ENCODE measurements around the gene CDK5R2.

Gene CDK5R2

GRCh38 chr2:219002395-219003266 lies 43.2 kb downstream of the CDK5R2 start:
- Histone ChIP-seq H3K36me3 (ENCODE audit: control insufficient read depth in 4 of 4, insufficient read depth in 4 of 4, low read length in 3 of 4) (no peaks in the 10 kb centered on the region), H3K9me3 (ENCODE audit: control extremely low read depth in 1 of 5, control insufficient read depth in 4 of 5, insufficient read depth in 2 of 5, low read depth in 1 of 5, low read length in 4 of 5) (no peaks in the 10 kb centered on the region), H3K4me1 (ENCODE audit: control extremely low read depth in 1 of 4, control insufficient read depth in 4 of 4, insufficient read depth in 4 of 4, low read length in 3 of 4) (peaks cover 0 to 23% (median 14%) of the 10 kb centered on the region in 4 experiments), H3K4me3 (ENCODE audit: control insufficient read depth in 1 of 7, extremely low read depth in 1 of 7, insufficient read depth in 4 of 7, low read depth in 2 of 7, low read length in 6 of 7) (peak overlapping the region in 2 of 7 experiments; percentile 60 to 66), H3K27ac (ENCODE audit: insufficient read depth in 1 of 2, low read depth in 1 of 2, low read length in 2 of 2, poor library complexity in 1 of 2, severe bottlenecking in 2 of 2) (no peak overlapping the region), H3K27me3 (replicated peaks in 2 of 5; ENCODE audit: control insufficient read depth in 4 of 5, insufficient read depth in 5 of 5, low read length in 4 of 5) (peaks cover 0 to 98% (median 48%) of the 10 kb centered on the region in 5 experiments)
- POLR2A ChIA-PET = no interaction called here
- CTCF ChIA-PET = interaction anchor here (0.6 to 5.2 kb wide), 15 partner anchors 10 to 151 kb away, joined by 3 to 16 read pairs (median 3); no protein-coding TSS in a partner anchor
- 4% methylated on average over 65 of the region's 72 CpGs for WGBS (ENCODE audit: insufficient coverage)
- peak; percentile 53 to 75 (median 74) for DNase-seq

- peaks cover 2 to 94% (median 45%) of the 10 kb centered on the region in 5 experiments for H3K27me3 ChIP-seq (replicated peaks in 2 of 5; ENCODE audit: control insufficient read depth in 4 of 5, insufficient read depth in 5 of 5, low read length in 4 of 5)
- no peaks in the 10 kb centered on the region for H3K9me3 ChIP-seq (ENCODE audit: control extremely low read depth in 1 of 5, control insufficient read depth in 4 of 5, insufficient read depth in 2 of 5, low read depth in 1 of 5, low read length in 4 of 5)
- 8% methylated on average over 19 of the region's 20 CpGs for WGBS (ENCODE audit: insufficient coverage)
- no peak for DNase-seq
- ChIA-PET POLR2A (no interaction called here), CTCF (interaction anchor here (0.6 to 5.2 kb wide), 12 partner anchors 8 to 150 kb away, joined by 3 to 16 read pairs (median 4); no protein-coding TSS in a partner anchor)
- peaks cover 0 to 23% (median 14%) of the 10 kb centered on the region in 4 experiments for H3K4me1 ChIP-seq (ENCODE audit: control extremely low read depth in 1 of 4, control insufficient read depth in 4 of 4, insufficient read depth in 4 of 4, low read length in 3 of 4)
- H3K4me3 ChIP-seq (ENCODE audit: control insufficient read depth in 1 of 7, extremely low read depth in 1 of 7, insufficient read depth in 4 of 7, low read depth in 2 of 7, low read length in 6 of 7) = peak overlapping the region in 1 of 7 experiments; percentile 60
- H3K36me3 ChIP-seq (ENCODE audit: control insufficient read depth in 4 of 4, insufficient read depth in 4 of 4, low read length in 3 of 4) = no peaks in the 10 kb centered on the region
- no peak overlapping the region for H3K27ac ChIP-seq (ENCODE audit: insufficient read depth in 1 of 2, low read depth in 1 of 2, low read length in 2 of 2, poor library complexity in 1 of 2, severe bottlenecking in 2 of 2)
These were observed 43.8 kb downstream of the CDK5R2 start for GRCh38 chr2:219003267-219003634.

- Histone ChIP-seq H3K4me3 (ENCODE audit: control insufficient read depth in 1 of 7, extremely low read depth in 1 of 7, insufficient read depth in 4 of 7, low read depth in 2 of 7, low read length in 6 of 7) (no peak overlapping the region), H3K27ac (ENCODE audit: insufficient read depth in 1 of 2, low read depth in 1 of 2, low read length in 2 of 2, poor library complexity in 1 of 2, severe bottlenecking in 2 of 2) (no peak overlapping the region), H3K36me3 (ENCODE audit: control insufficient read depth in 4 of 4, insufficient read depth in 4 of 4, low read length in 3 of 4) (no peaks in the 10 kb centered on the region), H3K4me1 (ENCODE audit: control extremely low read depth in 1 of 4, control insufficient read depth in 4 of 4, insufficient read depth in 4 of 4, low read length in 3 of 4) (peaks cover 0 to 23% (median 14%) of the 10 kb centered on the region in 4 experiments), H3K9me3 (ENCODE audit: control extremely low read depth in 1 of 5, control insufficient read depth in 4 of 5, insufficient read depth in 2 of 5, low read depth in 1 of 5, low read length in 4 of 5) (no peaks in the 10 kb centered on the region), H3K27me3 (replicated peaks in 2 of 5; ENCODE audit: control insufficient read depth in 4 of 5, insufficient read depth in 5 of 5, low read length in 4 of 5) (peaks cover 2 to 94% (median 40%) of the 10 kb centered on the region in 5 experiments)
- ChIA-PET CTCF (interaction anchor here (0.9 to 5.2 kb wide), 9 partner anchors 9 to 128 kb away, joined by 3 to 16 read pairs (median 4); no protein-coding TSS in a partner anchor), POLR2A (no interaction called here)
- WGBS (ENCODE audit: insufficient coverage) = 93% methylated on average over 3 of the region's 3 CpGs
- no peak for DNase-seq
These were observed 44.5 kb downstream of the CDK5R2 start for GRCh38 chr2:219003979-219004378.

GRCh38 chr2:219009294-219009693 lies 49.8 kb downstream of the CDK5R2 start:
- no CpG with 5 or more reads among the region's 2 CpGs for WGBS (ENCODE audit: insufficient coverage)
- H3K27me3 ChIP-seq (replicated peaks in 2 of 5; ENCODE audit: control insufficient read depth in 4 of 5, insufficient read depth in 5 of 5, low read length in 4 of 5) = peaks cover 4 to 52% (median 15%) of the 10 kb centered on the region in 5 experiments
- H3K36me3 ChIP-seq (ENCODE audit: control insufficient read depth in 4 of 4, insufficient read depth in 4 of 4, low read length in 3 of 4) = no peaks in the 10 kb centered on the region
- ChIA-PET POLR2A (no interaction called here), CTCF (interaction anchor here (0.7 to 7.7 kb wide), 7 partner anchors 10 to 145 kb away, joined by 3 to 57 read pairs (median 11); no protein-coding TSS in a partner anchor)
- DNase-seq = no peak
- H3K4me3 ChIP-seq (ENCODE audit: control insufficient read depth in 1 of 7, extremely low read depth in 1 of 7, insufficient read depth in 4 of 7, low read depth in 2 of 7, low read length in 6 of 7) = no peak overlapping the region
- H3K27ac ChIP-seq (ENCODE audit: insufficient read depth in 1 of 2, low read depth in 1 of 2, low read length in 2 of 2, poor library complexity in 1 of 2, severe bottlenecking in 2 of 2) = no peak overlapping the region
- H3K9me3 ChIP-seq (ENCODE audit: control extremely low read depth in 1 of 5, control insufficient read depth in 4 of 5, insufficient read depth in 2 of 5, low read depth in 1 of 5, low read length in 4 of 5) = peaks cover 0 to 4% (median 0%) of the 10 kb centered on the region in 5 experiments
- H3K4me1 ChIP-seq (ENCODE audit: control extremely low read depth in 1 of 4, control insufficient read depth in 4 of 4, insufficient read depth in 4 of 4, low read length in 3 of 4) = no peaks in the 10 kb centered on the region

- ChIA-PET POLR2A (no interaction called here), CTCF (interaction anchor here (0.7 to 7.7 kb wide), 9 partner anchors 9 to 144 kb away, joined by 3 to 57 read pairs (median 5); no protein-coding TSS in a partner anchor)
- Histone ChIP-seq H3K36me3 (ENCODE audit: control insufficient read depth in 4 of 4, insufficient read depth in 4 of 4, low read length in 3 of 4) (no peaks in the 10 kb centered on the region), H3K27me3 (replicated peaks in 2 of 5; ENCODE audit: control insufficient read depth in 4 of 5, insufficient read depth in 5 of 5, low read length in 4 of 5) (peaks cover 7 to 43% (median 12%) of the 10 kb centered on the region in 5 experiments), H3K4me3 (ENCODE audit: control insufficient read depth in 1 of 7, extremely low read depth in 1 of 7, insufficient read depth in 4 of 7, low read depth in 2 of 7, low read length in 6 of 7) (no peak overlapping the region), H3K27ac (ENCODE audit: insufficient read depth in 1 of 2, low read depth in 1 of 2, low read length in 2 of 2, poor library complexity in 1 of 2, severe bottlenecking in 2 of 2) (no peak overlapping the region), H3K4me1 (ENCODE audit: control extremely low read depth in 1 of 4, control insufficient read depth in 4 of 4, insufficient read depth in 4 of 4, low read length in 3 of 4) (no peaks in the 10 kb centered on the region), H3K9me3 (ENCODE audit: control extremely low read depth in 1 of 5, control insufficient read depth in 4 of 5, insufficient read depth in 2 of 5, low read depth in 1 of 5, low read length in 4 of 5) (peaks cover 0 to 4% (median 0%) of the 10 kb centered on the region in 5 experiments)
- peak in 1 of 3 donors; percentile 45 for DNase-seq
- WGBS (ENCODE audit: insufficient coverage) = 70% methylated on average over 2 of the region's 6 CpGs
These were observed 50.8 kb downstream of the CDK5R2 start for GRCh38 chr2:219010162-219010756.

GRCh38 chr2:219010873-219011272 lies 51.4 kb downstream of the CDK5R2 start:
- H3K36me3 ChIP-seq (ENCODE audit: control insufficient read depth in 4 of 4, insufficient read depth in 4 of 4, low read length in 3 of 4) = no peaks in the 10 kb centered on the region
- no peak for DNase-seq
- 86% methylated on average over 2 of the region's 5 CpGs for WGBS (ENCODE audit: insufficient coverage)
- peaks cover 0 to 4% (median 0%) of the 10 kb centered on the region in 5 experiments for H3K9me3 ChIP-seq (ENCODE audit: control extremely low read depth in 1 of 5, control insufficient read depth in 4 of 5, insufficient read depth in 2 of 5, low read depth in 1 of 5, low read length in 4 of 5)
- POLR2A ChIA-PET = no interaction called here
- CTCF ChIA-PET = interaction anchor here (0.8 to 7.7 kb wide), 6 partner anchors 9 to 143 kb away, joined by 3 to 57 read pairs (median 6); no protein-coding TSS in a partner anchor
- no peaks in the 10 kb centered on the region for H3K4me1 ChIP-seq (ENCODE audit: control extremely low read depth in 1 of 4, control insufficient read depth in 4 of 4, insufficient read depth in 4 of 4, low read length in 3 of 4)
- H3K27ac ChIP-seq (ENCODE audit: insufficient read depth in 1 of 2, low read depth in 1 of 2, low read length in 2 of 2, poor library complexity in 1 of 2, severe bottlenecking in 2 of 2) = no peak overlapping the region
- no peak overlapping the region for H3K4me3 ChIP-seq (ENCODE audit: control insufficient read depth in 1 of 7, extremely low read depth in 1 of 7, insufficient read depth in 4 of 7, low read depth in 2 of 7, low read length in 6 of 7)
- H3K27me3 ChIP-seq (replicated peaks in 2 of 5; ENCODE audit: control insufficient read depth in 4 of 5, insufficient read depth in 5 of 5, low read length in 4 of 5) = peaks cover 7 to 37% (median 10%) of the 10 kb centered on the region in 5 experiments
